Lung microvascular endothelial cell (primary cell): ENCODE results near the gene MAS1. TPM values are rescaled to one million over a fixed set of nuclear protein-coding genes. Genes with fewer than 3 reads are reported as not detected.

ENCODE experiments used
- DNase-seq, 2 donors: peaks; one replicate each; pipeline versions ENCODE4 v3.0.0 to v3.0.0-alpha.2; 2010; ENCODE audit warnings: low read depth in 2 of 2
- total RNA-seq: library from RNA; depleted of rRNA; stranded (reverse); fragments of >200 nt; gene quantifications from 2 replicates; pipeline ENCODE4 v1.2.1, GENCODE V29; 2014

The MAS1 gene
- total RNA-seq, 1 donor from 2014 or later, result not detected

GRCh38 chr6:159879856-159880255 is 10.9 kb upstream of the MAS1 start:
- DNase-seq, result no peak

GRCh38 chr6:159880412-159880975 is 10.3 kb upstream of the MAS1 start:
- DNase-seq, result no peak

GRCh38 chr6:159884720-159885119 is 6.1 kb upstream of the MAS1 start:
- DNase-seq, result no peak

GRCh38 chr6:159886270-159886669 is 4.5 kb upstream of the MAS1 start:
- no peak for DNase-seq

GRCh38 chr6:159887146-159887545 is 3.6 kb upstream of the MAS1 start:
- no peak for DNase-seq

- no peak for DNase-seq
Measured at GRCh38 chr6:159887761-159888160, 3.0 kb upstream of the MAS1 start.

- no peak for DNase-seq
Measured at GRCh38 chr6:159890201-159890600, 587 bp upstream of the MAS1 start.

GRCh38 chr6:159892053-159892452 is 1.3 kb downstream of the MAS1 start:
- DNase-seq, result no peak

GRCh38 chr6:159893064-159893463 is 2.3 kb downstream of the MAS1 start:
- DNase-seq, result no peak

GRCh38 chr6:159894991-159895390 is 4.2 kb downstream of the MAS1 start:
- DNase-seq, result no peak

GRCh38 chr6:159897603-159898002 is 6.8 kb downstream of the MAS1 start:
- no peak for DNase-seq

GRCh38 chr6:159898519-159898918 is 7.7 kb downstream of the MAS1 start:
- no peak for DNase-seq

- no peak for DNase-seq
Measured at GRCh38 chr6:159899994-159900745, 9.4 kb downstream of the MAS1 start.

- DNase-seq, result no peak
Measured at GRCh38 chr6:159902620-159903019, 11.8 kb downstream of the MAS1 start.

- no peak for DNase-seq
Measured at GRCh38 chr6:159904497-159904911, 13.7 kb downstream of the MAS1 start.

- no peak for DNase-seq
Measured at GRCh38 chr6:159906400-159906799, 15.6 kb downstream of the MAS1 start.

- no peak for DNase-seq
Measured at GRCh38 chr6:159908535-159908934, 17.7 kb downstream of the MAS1 start.

GRCh38 chr6:159908979-159909378 is 18.2 kb downstream of the MAS1 start:
- no peak for DNase-seq

GRCh38 chr6:159910342-159910741 is 19.6 kb downstream of the MAS1 start:
- no peak for DNase-seq

GRCh38 chr6:159913375-159913774 is 22.6 kb downstream of the MAS1 start:
- DNase-seq, result no peak

GRCh38 chr6:159913862-159914564 is 23.2 kb downstream of the MAS1 start:
- DNase-seq, result no peak

GRCh38 chr6:159914565-159914923 is 23.8 kb downstream of the MAS1 start:
- DNase-seq, result no peak

GRCh38 chr6:159915397-159915796 is 24.6 kb downstream of the MAS1 start:
- DNase-seq, result no peak
